ENCODE data around the gene FADS2.

FADS2 gene

DNA sequence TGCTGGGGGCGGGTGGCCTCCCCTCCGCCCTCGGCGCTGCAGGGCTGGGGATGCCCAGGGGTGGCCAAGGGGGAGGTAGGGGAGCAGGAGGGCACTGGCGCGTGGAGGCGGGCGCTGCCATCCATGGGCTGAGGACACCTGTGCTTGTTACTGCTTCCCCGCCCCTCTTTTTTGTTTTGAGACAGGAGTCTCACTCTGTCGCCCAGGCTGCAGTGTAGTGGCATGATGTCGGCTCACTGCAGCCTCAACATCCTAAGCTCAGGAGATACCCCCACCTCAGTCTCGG lies 63.9 kb downstream of the FADS2 start:
- no peak overlapping the region for H3K27ac Mint-ChIP-seq
- peaks cover 9% of the 10 kb centered on the region for H3K4me1 Mint-ChIP-seq
- peaks cover 7% of the 10 kb centered on the region for H3K27me3 Mint-ChIP-seq (ENCODE audit: low read depth)
- H3K9me3 Mint-ChIP-seq, result no peaks in the 10 kb centered on the region
- TF ChIP-seq, protein P1, sequence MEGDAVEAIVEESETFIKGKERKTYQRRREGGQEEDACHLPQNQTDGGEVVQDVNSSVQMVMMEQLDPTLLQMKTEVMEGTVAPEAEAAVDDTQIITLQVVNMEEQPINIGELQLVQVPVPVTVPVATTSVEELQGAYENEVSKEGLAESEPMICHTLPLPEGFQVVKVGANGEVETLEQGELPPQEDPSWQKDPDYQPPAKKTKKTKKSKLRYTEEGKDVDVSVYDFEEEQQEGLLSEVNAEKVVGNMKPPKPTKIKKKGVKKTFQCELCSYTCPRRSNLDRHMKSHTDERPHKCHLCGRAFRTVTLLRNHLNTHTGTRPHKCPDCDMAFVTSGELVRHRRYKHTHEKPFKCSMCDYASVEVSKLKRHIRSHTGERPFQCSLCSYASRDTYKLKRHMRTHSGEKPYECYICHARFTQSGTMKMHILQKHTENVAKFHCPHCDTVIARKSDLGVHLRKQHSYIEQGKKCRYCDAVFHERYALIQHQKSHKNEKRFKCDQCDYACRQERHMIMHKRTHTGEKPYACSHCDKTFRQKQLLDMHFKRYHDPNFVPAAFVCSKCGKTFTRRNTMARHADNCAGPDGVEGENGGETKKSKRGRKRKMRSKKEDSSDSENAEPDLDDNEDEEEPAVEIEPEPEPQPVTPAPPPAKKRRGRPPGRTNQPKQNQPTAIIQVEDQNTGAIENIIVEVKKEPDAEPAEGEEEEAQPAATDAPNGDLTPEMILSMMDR (IDR thresholded peaks at IDR 0.05; ENCODE audit: unreplicated experiment in 3 of 3), result no peak
- peak overlapping the region; percentile 77 to 89 (median 86) for H3K4me3 Mint-ChIP-seq
- no peaks in the 10 kb centered on the region for H3K36me3 Mint-ChIP-seq (ENCODE audit: low read depth)

DNA sequence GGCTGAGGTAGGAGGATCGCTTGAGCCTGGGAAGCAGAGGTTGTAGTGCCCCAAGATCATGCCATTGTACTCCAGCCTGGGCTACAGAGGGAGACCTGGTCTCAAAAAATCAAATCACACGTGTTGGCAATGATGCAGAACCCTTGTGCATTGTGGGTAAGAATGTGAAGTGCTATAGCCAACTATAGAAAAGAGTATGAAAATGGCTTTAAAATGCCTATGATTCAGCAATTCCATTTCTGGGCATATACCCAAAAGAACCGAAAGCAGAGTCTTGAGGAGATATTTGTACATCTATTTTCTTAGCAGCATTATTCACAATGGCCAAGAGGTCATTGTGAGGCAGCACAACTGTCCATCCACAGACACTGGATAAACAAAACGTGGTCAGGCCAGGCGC lies 65.9 kb downstream of the FADS2 start:
- Mint-ChIP-seq H3K27ac (peak overlapping the region in 2 of 3 experiments; percentile 95), H3K36me3 (ENCODE audit: low read depth) (no peaks in the 10 kb centered on the region), H3K4me1 (peaks cover 10% of the 10 kb centered on the region), H3K27me3 (ENCODE audit: low read depth) (peaks cover 7% of the 10 kb centered on the region), H3K9me3 (no peaks in the 10 kb centered on the region), H3K4me3 (peak overlapping the region in 1 of 3 experiments; percentile 70)
- TF ChIP-seq, protein P1 (IDR thresholded peaks at IDR 0.05; ENCODE audit: unreplicated experiment in 3 of 3), result no peak

DNA sequence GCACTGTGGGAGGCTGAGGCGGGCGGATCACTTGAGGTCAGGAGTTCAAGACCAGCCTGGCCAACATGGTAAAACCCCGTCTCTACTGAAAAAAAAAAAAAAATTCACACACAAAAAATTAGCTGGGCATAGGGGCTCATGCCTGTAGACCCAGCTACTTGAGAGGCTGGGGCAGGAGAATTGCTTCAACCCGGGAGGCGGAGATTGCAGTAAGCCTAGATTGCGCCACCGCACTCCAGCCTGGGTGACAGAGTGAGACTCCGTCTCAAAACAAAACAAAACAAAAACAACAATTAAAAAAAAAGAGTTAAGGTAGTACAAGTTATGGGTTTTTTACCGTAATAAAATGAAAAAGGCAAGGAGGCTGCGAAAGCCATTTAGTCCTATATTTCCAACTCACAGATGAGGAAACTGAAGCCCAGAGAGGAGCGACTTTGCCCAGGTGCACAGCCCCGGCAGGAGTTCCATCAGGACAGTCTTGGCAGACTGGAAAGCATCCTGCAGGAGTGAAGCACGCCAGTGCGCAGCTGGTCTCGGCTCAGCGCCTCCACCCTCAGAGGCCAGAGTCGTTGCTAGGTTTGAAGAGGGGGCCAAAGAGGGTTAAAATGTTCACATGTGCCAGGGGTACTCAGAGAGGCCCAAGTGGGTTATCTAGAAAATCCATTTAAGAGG lies 67.1 kb downstream of the FADS2 start:
- H3K36me3 Mint-ChIP-seq (ENCODE audit: low read depth), result peaks cover 3% of the 10 kb centered on the region
- no peaks in the 10 kb centered on the region for H3K9me3 Mint-ChIP-seq
- no peak overlapping the region for H3K4me3 Mint-ChIP-seq
- peak overlapping the region in 1 of 3 experiments; percentile 95 for H3K27ac Mint-ChIP-seq
- H3K4me1 Mint-ChIP-seq, result peaks cover 17% of the 10 kb centered on the region
- H3K27me3 Mint-ChIP-seq (ENCODE audit: low read depth), result peaks cover 7% of the 10 kb centered on the region
- TF ChIP-seq, protein P1 (IDR thresholded peaks at IDR 0.05; ENCODE audit: unreplicated experiment in 3 of 3), result no peak

DNA sequence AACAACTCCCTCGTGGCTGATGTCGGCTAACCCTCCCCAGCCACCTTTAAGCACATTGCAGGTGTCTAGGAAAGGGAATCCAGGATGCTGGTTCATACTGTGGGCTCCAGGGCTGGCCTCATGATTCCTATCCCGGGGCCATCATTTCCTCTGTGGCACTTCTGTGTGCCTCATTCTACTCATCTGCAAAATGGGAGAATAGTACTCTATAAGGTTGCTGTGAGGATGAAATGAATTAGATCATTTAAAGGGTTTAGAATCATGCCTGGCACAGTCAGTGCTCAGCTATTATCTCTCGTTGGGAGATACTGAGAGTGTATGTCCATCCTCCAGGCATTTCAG lies 67.6 kb downstream of the FADS2 start:
- Mint-ChIP-seq H3K9me3 (no peaks in the 10 kb centered on the region), H3K27ac (no peak overlapping the region), H3K27me3 (ENCODE audit: low read depth) (peaks cover 7% of the 10 kb centered on the region), H3K4me3 (no peak overlapping the region), H3K36me3 (ENCODE audit: low read depth) (peaks cover 3% of the 10 kb centered on the region), H3K4me1 (peaks cover 17% of the 10 kb centered on the region)
- TF ChIP-seq, protein P1 (IDR thresholded peaks at IDR 0.05; ENCODE audit: unreplicated experiment in 3 of 3), result no peak

DNA sequence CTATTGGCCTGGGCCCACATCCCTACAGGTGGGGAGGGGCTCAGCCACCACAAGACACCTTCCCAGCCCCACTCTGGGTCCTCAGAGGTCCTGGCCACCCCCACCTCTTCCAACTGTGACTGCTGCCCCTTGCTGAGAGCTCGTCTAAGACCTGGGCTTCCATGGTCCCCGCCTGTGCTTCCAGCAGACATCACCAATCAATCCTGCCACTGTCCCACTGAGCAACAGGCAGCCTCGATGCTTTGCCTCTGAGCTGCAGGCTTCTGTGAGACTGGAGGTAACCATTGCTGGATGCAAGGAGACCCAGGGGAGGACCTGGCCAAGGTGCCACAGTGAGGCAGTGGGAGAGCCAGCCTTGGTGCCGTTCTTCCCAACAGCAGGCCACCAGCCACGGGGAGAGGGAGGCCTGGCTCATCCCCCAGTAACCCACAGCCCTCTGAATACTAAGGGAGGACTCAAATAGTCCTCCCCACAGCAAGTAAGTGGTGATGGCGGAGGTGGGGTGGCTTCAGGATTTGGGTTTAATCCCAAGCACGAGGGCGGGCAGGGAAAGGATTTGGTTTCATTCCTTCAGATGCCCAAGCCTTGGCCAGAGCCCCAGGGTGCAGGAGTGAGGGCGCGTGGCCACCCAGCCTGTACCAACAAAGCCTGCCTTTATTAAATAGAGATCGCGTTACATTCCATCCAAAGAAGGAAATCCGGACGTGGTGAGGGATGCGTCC lies 68.7 kb downstream of the FADS2 start:
- H3K36me3 Mint-ChIP-seq (ENCODE audit: low read depth), result peaks cover 9% of the 10 kb centered on the region
- TF ChIP-seq, protein P1 (IDR thresholded peaks at IDR 0.05; ENCODE audit: unreplicated experiment in 3 of 3), result no peak
- H3K27ac Mint-ChIP-seq, result no peak overlapping the region
- no peak overlapping the region for H3K4me3 Mint-ChIP-seq
- no peaks in the 10 kb centered on the region for H3K9me3 Mint-ChIP-seq
- H3K4me1 Mint-ChIP-seq, result peaks cover 17% of the 10 kb centered on the region
- peaks cover 7% of the 10 kb centered on the region for H3K27me3 Mint-ChIP-seq (ENCODE audit: low read depth)

Data from nephron (organoid).